VCaP (cell line): ENCODE results near the gene MCIDAS.

ENCODE experiments used
- H3K27ac ChIP-seq: fragments of 450-650 bp; 2 replicates; pipeline ENCODE4 v1.5.1; 2017
- CTCF ChIP-seq: fragments of 450-650 bp; conservative IDR thresholded peaks from 2 replicates; pipeline ENCODE4 v1.5.1; 2017; ENCODE audit warnings: mild to moderate bottlenecking, moderate library complexity

The MCIDAS gene

GRCh38 chr5:55226934-55227663 is at the start of gene MCIDAS:
MCIDAS (minus strand) TSS chr5:55227315; CDS start chr5:55227138, 177 bp downstream.
- peak; percentile 31 for TF ChIP-seq CTCF
- peak within 1 kb of the TSS; percentile 87 for H3K27ac ChIP-seq

GRCh38 chr5:55276771-55277170 is 49.7 kb upstream of the MCIDAS start:
- no peak overlapping the region for H3K27ac ChIP-seq

GRCh38 chr5:55258339-55258738 is 31.2 kb upstream of the MCIDAS start:
- no peak for TF ChIP-seq CTCF
- no peak overlapping the region for H3K27ac ChIP-seq

More at GRCh38 chr5:55276771-55277170, 49.7 kb upstream of the MCIDAS start:
- TF ChIP-seq CTCF, result no peak

GRCh38 chr5:55254802-55255201 is 27.7 kb upstream of the MCIDAS start:
- no peak for TF ChIP-seq CTCF
- H3K27ac ChIP-seq, result no peak overlapping the region

- no peak for TF ChIP-seq CTCF
- H3K27ac ChIP-seq, result peak overlapping the region; percentile 78
Observed at GRCh38 chr5:55250064-55250463, 22.9 kb upstream of the MCIDAS start.

GRCh38 chr5:55241746-55242145 is 14.6 kb upstream of the MCIDAS start:
- TF ChIP-seq CTCF, result no peak
- H3K27ac ChIP-seq, result peak overlapping the region; percentile 84

- H3K27ac ChIP-seq, result no peak overlapping the region
- no peak for TF ChIP-seq CTCF
Observed at GRCh38 chr5:55236800-55237199, 9.7 kb upstream of the MCIDAS start.
